ENCODE results near the gene SLC43A3.
"Not testable (repeated sequence)": the region's sequence is repeated elsewhere in the genome, so short reads cannot be mapped to it uniquely, and the experiment has no call there.

SLC43A3 gene

GRCh38 chr11:57459164-57460021, 32.5 kb upstream of the SLC43A3 start:
- DNase-seq, result peak; percentile 12

DNA sequence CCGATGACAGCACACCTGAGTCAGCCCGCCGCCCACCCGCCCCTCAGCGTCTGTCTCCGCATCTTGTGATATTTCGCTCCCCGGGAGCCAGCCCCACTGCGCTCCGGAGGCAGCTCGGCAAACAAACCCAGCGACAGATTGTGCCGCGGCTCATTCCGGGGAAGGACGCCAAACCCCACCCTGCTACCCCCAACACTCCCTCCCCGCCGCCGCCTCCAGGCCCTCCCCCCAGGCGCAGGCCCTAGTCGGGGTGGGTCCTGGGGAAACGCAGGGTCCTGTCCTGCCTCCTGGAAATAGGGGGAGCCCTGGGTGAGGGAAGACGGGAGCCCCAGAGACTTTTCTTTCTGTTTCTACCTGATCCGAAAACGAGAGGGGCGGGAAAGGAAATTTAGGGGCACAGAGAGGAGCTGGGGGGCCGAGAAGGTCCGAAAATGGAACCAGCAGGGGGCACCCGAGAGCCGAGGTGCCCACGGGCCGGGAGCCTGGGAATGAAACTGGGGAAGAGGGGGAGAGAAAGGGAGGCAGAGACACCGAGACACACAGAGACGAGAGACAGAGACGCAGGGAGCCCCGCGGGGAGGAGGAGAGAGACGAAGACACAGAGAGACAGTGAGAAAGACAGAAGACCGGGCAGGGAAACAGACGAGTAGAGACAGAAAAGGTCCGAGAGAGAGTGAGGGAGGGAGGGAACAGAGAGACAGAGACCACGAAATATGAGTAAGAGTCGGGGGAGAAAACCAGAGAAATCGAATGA, 31.7 kb upstream of the SLC43A3 start:
- DNase-seq, result peak; percentile 52

GRCh38 chr11:57458060-57458409, 31.1 kb upstream of the SLC43A3 start:
- DNase-seq, result peak; percentile 9

GRCh38 chr11:57457643-57458023, 30.7 kb upstream of the SLC43A3 start:
- DNase-seq, result no peak

DNA sequence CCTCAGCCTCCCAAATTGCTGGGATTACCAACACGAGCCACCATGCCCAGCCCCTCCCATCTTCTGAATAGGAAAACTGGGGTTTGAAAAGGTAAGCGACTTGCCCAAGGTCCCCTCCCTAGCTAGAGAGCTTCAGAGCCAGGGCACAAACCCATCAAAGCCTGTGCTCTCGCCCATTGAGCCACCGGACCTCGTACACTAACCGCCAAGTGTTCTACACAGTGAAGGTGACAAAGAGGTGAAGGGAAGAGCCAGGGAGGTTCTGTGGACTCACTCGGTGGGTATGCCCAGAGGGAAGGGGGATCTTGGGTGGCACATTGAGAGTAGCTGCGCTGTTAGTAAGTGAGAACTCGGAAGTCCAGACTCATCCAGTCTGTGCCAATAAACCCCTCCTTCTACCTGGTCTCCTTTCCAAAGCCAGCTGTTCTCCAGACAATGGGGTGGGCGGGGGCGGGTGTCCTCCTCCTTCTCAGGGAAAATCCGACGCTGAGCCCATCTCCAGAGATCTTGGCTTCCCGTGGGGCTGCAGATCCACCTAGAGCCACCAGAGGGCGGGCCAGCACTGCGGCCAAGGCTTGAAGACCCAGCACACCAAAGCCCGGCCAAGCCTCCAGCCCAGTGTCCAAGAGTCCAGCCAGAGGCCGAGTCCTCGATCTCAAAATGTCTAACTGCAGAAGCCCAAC, 30.2 kb upstream of the SLC43A3 start:
- DNase-seq, result peak; percentile 77

DNA sequence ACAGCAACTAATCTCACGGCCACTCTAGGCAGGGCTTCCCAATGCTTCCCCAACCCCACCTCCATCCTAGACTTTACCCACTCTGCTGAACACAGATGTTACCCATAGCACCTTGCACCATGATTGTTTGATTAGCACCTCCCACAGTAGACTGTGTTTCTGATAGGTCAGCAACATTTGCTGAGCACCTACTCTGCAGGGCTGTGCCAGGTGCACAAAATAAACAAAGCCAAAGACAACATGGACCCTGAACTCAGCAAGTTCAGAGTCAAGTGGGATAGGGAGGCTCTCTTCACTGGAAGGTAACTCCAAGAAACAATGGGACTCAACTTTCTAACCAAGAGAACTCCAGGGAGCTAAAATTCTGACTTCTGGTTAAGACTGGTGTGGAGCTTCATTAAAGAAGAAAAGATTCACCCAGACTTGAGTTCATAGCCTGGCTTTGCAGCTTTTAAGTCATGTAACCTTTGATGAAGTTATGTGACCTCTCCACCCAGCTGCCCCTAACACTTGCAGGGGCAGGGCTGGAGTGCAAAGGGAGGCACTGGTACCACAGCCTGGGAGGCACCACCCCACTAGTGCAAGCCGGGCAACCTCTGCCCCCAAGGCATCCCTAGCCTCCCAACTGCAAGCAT, 26.7 kb upstream of the SLC43A3 start:
- no peak for DNase-seq

DNA sequence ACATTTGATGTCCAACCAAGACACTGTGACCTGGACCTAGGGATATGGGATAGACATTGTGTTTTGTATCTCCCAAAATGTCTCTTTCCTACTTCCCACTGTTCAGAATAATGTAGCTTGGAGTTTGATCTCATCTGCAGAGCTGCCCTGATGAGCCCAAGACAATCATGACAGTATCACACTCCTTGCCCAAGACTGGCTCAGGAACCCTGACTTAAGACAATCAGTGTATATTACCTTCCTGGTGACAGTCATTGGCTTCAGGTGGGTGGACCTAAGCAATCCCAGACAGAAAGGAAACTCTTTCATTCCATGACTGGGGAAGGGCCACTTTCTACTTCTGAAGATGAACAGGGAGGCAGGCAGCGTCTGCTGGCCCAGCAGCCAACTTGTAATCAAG, 19.1 kb upstream of the SLC43A3 start:
- no peak for DNase-seq

- DNase-seq, result not testable (repeated sequence)
Measured at GRCh38 chr11:57445122-57445394, 18.1 kb upstream of the SLC43A3 start.

DNA sequence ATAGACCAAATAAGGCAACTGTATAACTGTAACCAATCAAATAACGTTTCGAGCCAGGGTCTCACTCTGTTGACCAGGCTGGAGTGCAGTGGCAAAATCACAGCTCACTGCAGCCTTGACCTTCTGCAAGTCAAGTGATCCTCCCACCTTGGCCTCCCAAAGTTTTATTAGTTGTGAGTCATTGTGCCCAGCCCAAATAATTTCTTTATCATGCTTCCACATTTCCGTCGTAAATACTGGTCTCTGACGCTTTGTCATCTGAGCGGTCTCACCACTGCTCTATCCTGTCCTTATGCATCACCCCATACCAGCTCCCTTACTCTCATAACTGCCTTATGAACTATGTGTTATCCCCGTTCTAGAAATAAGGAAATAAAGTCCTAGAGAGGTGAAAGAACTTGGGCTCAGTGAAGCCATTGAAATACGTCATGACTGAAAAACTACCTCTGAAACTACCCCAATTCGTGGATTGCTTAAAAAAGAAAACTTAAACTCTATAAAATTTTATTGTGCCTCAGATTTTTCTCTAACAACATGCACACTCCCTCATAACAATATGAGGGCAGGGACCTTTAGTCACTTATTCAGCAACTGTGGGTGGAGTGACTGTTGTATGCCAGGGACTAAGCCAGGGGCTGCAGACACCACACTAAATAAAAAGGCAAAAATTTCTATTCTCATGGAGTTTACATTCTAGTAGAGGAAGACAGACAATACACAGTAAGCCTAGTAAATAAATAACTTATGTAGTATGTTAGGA, 17.6 kb upstream of the SLC43A3 start:
- no peak for DNase-seq

DNA sequence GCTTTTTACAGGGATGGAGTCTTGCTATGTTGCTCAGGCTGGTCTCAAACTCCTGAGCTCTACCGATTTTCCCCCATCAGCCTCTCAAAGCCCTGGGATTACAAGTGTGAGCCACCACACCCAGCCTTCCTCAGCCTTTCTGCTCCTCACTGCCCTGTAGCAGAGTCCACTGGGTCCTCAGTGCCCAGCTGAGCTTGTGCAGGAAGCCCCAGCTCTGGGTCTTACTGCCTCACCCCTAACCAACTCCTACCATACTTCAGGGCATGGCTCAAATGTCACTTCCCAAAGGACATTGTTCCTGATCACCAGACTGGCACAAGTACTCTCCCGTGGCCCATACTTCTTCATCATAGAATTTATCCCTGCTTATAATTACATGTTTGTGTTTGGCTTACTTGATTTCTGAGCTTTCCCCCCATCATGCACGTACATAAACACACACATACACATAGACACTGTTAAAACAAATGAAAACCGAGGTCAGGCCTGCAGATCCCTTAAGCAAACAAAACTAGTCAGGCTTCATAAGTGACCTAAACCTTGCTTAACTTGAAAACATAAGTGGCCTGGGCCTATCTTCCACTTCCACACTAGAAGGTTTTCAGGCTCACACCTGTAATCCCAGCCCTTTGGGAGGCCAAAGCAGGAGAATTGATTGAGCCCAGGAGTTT, 14.0 kb upstream of the SLC43A3 start:
- DNase-seq, result no peak

GRCh38 chr11:57439786-57440185, 12.9 kb upstream of the SLC43A3 start:
- no peak for DNase-seq

DNA sequence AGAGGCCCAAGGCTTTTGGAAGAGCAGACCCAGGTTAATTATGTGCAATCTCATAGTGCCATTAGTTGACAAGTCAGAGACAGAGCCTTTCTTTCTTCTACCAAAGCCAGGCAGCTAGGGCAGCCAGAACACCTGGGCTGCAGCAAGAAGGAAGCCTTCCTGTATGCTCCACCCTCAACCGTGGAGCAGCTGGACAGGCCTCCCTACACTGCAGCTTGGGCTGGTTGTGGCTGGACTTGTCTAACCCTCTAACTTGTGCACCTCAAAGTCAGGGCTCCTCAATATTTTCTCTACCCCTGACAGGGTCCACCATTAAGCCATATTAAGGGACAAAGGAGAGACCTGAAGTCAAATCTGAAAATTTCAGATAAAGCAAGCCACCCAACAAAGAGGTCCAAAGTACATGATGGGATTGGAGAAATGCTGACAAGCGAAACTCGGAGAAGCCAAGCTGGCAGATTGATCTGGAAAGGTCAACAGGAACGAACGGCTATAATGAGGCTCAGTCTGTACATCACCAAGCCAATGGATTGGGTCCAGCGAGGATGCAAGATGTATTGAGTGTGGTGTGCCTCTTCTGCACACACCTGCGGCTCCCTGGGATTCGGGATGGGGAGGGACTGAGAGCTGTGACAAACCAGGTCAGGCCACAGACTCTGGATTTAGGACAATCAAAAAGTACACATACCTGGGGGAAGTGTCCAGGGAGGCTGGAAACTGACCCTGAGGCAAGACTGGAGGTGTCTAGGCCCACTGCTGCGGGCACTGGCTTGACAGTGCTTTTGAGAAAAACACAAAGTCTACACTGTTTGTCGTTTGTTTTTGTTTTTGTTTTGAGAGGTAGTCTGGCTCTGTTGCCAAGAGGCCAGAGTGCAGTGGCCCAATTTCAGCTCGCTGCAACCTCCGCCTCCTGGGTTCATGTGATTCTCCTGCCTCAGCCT, 11.7 kb upstream of the SLC43A3 start:
- DNase-seq, result no peak

- DNase-seq, result no peak
Measured at GRCh38 chr11:57436031-57436430, 9.1 kb upstream of the SLC43A3 start.

DNA sequence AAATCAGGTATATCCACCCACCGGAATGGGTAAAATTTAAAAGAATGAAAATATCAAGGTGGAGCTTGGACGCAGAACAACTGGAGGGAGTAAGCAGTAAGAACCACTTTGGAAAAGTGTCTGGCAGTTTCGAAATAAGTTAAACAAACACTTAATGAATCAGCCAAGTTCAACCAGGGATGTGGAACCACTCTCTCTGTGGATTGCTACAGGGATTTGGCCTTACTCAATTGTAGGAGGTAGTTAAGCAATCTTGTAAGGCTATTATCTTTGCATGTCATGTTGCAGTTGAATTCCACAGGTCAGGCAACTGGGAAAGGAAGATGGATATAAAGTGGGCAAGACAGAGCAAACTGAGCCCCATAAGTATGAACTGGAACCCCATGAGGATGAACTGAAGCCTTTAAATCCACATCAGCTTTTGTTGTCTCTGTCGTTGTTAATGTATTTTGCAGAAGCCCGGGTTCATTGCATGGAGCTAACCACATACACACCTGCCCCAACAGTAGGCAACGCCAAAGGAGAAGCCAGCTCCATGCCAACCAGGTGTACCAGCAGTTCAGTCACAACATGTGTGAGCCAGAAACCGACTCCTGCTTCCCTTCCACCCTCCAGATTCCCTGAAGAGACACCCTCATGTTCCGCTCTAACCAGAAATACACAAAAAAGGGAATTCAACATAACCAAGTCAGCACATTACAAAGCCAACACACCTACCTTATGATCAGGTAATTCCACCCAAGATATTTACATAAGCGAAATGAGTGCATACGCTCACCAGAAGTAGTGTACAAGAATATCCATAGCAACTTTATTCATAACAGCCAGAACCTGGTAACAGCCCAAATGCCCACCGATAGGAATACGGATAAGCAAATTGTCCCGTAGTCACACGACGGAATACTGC, 8.0 kb upstream of the SLC43A3 start:
- no peak for DNase-seq

- no peak for DNase-seq
Measured at GRCh38 chr11:57432714-57433163, 5.8 kb upstream of the SLC43A3 start.

DNA sequence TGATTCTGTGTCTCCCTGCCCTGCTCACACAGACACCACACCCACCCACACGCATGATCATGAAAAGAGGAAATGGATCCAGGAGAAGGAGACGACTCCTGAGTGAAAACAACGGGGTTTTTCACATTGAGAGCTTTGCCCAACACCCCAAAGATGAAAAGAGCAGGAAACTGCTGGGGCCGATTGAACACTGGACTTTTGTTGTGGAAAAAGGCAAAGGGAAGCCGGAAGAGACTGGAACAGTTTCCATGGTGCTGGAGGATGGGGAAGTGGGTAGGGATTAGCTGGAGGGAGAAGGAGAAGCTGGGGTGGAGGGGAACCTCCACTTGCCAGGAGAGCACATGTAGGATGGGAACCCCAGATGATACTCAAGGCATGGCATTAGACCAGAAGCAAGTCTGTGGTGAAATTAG, 5.2 kb upstream of the SLC43A3 start:
- DNase-seq, result no peak

DNA sequence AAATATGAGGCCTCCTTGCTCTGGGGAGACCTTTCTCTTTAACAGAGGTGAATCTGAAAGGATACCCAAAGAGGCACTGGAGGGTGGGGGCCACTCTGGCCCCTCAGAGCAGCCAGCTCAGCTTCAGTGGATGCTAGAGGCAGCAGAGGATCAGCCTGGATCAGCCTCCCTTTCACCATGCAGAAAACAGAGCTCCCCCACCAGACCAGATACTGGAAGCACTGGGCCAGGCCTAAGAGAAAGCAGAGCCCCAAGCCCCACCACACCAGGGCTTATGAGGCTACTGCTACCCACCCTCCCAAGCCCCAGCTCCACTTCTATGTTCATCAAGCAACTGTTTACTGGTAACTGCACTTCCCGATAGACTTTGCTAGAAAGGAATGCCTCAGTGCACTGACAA, 4.0 kb upstream of the SLC43A3 start:
- no peak for DNase-seq

DNA sequence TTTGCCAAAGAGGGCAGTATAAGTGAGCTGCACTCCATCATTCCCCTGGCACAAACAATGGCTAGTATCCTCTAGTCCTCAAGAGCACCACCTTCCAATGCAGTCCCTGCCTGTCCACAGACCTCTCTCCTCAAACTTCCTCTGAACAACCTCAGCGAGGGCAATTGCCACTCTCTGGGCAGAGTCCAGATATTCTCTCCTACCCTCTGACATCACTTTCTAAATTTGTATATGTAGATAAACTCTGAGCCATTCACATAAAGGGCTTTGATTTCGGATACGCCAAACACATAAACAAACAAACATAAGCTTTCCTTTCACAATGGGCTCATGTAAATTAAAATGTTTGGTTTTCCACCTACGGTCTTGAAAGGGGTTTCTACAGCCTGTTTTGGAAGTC, 3.0 kb upstream of the SLC43A3 start:
- no peak for DNase-seq

GRCh38 chr11:57428643-57429042, 1.7 kb upstream of the SLC43A3 start:
- DNase-seq, result no peak

DNA sequence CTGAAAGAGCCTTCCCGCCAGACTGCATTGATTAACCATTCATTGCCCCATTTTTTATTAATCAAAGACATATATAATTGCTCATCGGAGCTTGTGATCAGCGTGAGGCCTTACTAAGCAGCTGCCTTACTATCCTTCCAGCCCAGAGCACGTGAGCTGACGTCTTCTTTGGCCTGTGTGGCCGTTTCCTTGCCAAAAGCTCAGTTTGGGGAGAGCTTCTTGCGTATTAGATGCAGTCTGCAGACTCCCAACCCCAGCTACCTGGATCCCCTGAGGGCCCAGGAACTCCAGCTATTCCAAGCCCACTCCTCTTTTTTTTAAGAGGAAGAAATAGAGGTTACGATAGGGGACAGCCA, 784 bp upstream of the SLC43A3 start:
- no peak for DNase-seq
